Activated gamma-delta T cell (primary cell): ENCODE results near the gene PHAF1.

Experiments
- DNase-seq: peaks from one replicate; lab custom pipeline; 2025; lab: John Stamatoyannopoulos, UW

PHAF1 gene

DNA sequence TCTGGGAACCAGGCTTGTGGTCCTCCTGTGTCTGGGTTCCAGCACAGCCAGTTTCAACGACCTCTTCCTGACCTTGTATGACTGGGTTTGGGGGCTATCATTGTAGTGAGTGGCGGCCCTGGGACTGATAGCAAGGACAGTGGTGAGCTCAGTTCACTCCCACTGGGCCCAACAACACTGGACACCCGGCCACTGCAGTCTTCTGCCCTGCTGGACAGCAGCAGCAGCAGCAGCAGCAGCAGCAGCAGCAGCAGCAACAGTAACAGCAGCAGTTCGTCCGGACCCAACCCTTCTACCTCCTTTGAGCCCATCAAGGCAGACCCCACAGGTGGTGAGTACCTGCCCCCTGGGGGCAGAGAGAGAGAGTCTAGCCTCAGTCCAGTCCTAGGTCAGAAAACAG, 85.9 kb downstream of the PHAF1 start:
- no peak for DNase-seq

DNA sequence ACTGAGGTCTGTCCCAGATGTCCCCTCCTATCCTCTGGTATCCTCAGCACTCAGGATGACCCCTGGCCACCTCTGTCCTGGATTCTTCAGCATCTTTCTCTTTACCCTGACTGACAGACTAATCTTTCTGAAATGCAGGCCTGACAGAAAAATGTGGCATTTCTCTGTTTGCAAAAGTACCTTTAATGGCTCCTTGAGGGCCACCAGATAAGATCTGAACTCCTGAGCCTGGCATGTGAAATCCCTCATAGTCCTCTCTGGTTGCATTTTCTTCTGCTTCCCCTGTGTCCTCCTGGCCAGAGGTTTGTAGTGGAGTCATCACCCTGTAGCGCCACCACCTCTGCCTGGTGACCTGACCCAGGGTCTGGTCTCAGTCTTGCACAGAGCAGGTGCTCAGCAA, 87.1 kb downstream of the PHAF1 start:
- DNase-seq: no peak

DNA sequence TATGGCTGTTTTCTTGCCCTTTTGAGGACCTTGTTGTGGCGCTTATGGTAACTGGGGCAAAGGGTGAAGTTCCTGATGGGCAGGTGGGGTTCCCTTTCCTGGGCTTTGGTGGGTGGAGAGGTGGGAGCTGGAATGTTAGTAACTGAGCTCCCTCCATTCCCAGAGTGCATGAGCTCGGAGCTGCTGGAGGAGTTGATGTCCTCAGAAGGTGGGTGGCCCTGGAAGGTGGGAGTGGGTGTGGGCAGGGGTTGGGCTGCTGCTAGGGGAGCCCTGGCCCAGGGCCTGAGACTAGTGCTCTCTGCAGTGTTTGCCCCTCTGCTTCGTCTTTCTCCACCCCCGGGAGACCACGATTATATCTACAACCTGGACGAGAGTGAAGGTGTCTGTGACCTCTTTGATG, 88.0 kb downstream of the PHAF1 start:
- no peak for DNase-seq
